Measurements from ENCODE around the gene PSMD3.

- no peak for TF ChIP-seq CTCF (IDR thresholded peaks at IDR 0.05; ENCODE audit: poor library complexity)
- no peak for TF ChIP-seq EZH2 (IDR thresholded peaks at IDR 0.05; ENCODE audit: borderline replicate concordance)
- TF ChIP-seq EZH2phosphoT487 (IDR thresholded peaks at IDR 0.05; ENCODE audit: low read depth, severe bottlenecking, unreplicated experiment): no peak
Observed at GRCh38 chr17:40027614-40028012, 47.0 kb downstream of the PSMD3 start.
